Adipocyte (in vitro differentiated cells): ENCODE results near the gene CMSS1.
"Not testable (repeated sequence)": the region's sequence is repeated elsewhere in the genome, so short reads cannot be mapped to it uniquely, and the experiment has no call there.

ENCODE experiments used
- DNase-seq: peaks from one replicate; pipeline ENCODE4 v3.0.0-alpha.2; 2015; ENCODE audit warnings: low read depth
- H3K27me3 ChIP-seq: replicated peaks from 2 replicates; pipeline ENCODE4 v1.7.0; 2013; ENCODE audit warnings: mild to moderate bottlenecking, low read length, moderate library complexity; ENCODE audit not compliant: control insufficient read depth, insufficient read depth
- H3K36me3 ChIP-seq: 2 replicates; pipeline ENCODE4 v1.7.0; 2013; ENCODE audit warnings: low read length, mild to moderate bottlenecking, moderate library complexity; ENCODE audit not compliant: control insufficient read depth, insufficient read depth, severe bottlenecking
- H3K4me1 ChIP-seq: 2 replicates; pipeline ENCODE4 v1.7.0; 2013; ENCODE audit warnings: mild to moderate bottlenecking, low read length, moderate library complexity; ENCODE audit not compliant: control insufficient read depth, insufficient read depth
- H3K4me3 ChIP-seq: 2 replicates; pipeline ENCODE4 v1.7.0; 2013; ENCODE audit warnings: mild to moderate bottlenecking, low read length, moderate library complexity
- H3K9ac ChIP-seq: 2 replicates; pipeline ENCODE4 v1.7.0; 2013; ENCODE audit warnings: mild to moderate bottlenecking, low read length, moderate library complexity
- H3K9me3 ChIP-seq: 2 replicates; pipeline ENCODE4 v1.7.0; 2013; ENCODE audit warnings: mild to moderate bottlenecking, low read length, moderate library complexity; ENCODE audit not compliant: control insufficient read depth

CMSS1 gene

GRCh38 chr3:100083209-100083608, 265.5 kb downstream of the CMSS1 start:
- Histone ChIP-seq H3K36me3 (no peaks in the 10 kb centered on the region), H3K4me3 (no peak overlapping the region), H3K4me1 (peaks cover 5% of the 10 kb centered on the region), H3K9me3 (no peaks in the 10 kb centered on the region), H3K27me3 (no peaks in the 10 kb centered on the region), H3K9ac (no peak overlapping the region)
- DNase-seq, result no peak

GRCh38 chr3:100084100-100084806, 266.6 kb downstream of the CMSS1 start:
- no peak for DNase-seq
- H3K27me3 ChIP-seq, result no peaks in the 10 kb centered on the region
- H3K4me1 ChIP-seq, result peaks cover 5% of the 10 kb centered on the region

GRCh38 chr3:100086401-100086800, 268.7 kb downstream of the CMSS1 start:
- Histone ChIP-seq H3K4me1 (peaks cover 19% of the 10 kb centered on the region), H3K27me3 (no peaks in the 10 kb centered on the region), H3K9ac (no peak overlapping the region)

More at GRCh38 chr3:100084100-100084806, 266.6 kb downstream of the CMSS1 start:
- H3K9ac ChIP-seq, result no peak overlapping the region
- no peaks in the 10 kb centered on the region for H3K9me3 ChIP-seq
- H3K4me3 ChIP-seq, result no peak overlapping the region
- H3K36me3 ChIP-seq, result no peaks in the 10 kb centered on the region

GRCh38 chr3:100087198-100087597, 269.5 kb downstream of the CMSS1 start:
- H3K36me3 ChIP-seq, result no peaks in the 10 kb centered on the region
- H3K9me3 ChIP-seq, result no peaks in the 10 kb centered on the region
- peaks cover 19% of the 10 kb centered on the region for H3K4me1 ChIP-seq
- no peak overlapping the region for H3K9ac ChIP-seq
- H3K4me3 ChIP-seq, result no peak overlapping the region
- peak; percentile 65 for DNase-seq
- no peaks in the 10 kb centered on the region for H3K27me3 ChIP-seq

More at GRCh38 chr3:100086401-100086800, 268.7 kb downstream of the CMSS1 start:
- H3K4me3 ChIP-seq, result no peak overlapping the region
- H3K9me3 ChIP-seq, result no peaks in the 10 kb centered on the region
- no peaks in the 10 kb centered on the region for H3K36me3 ChIP-seq
- DNase-seq, result no peak

- no peaks in the 10 kb centered on the region for H3K36me3 ChIP-seq
- no peak for DNase-seq
- H3K9me3 ChIP-seq, result no peaks in the 10 kb centered on the region
- H3K27me3 ChIP-seq, result no peaks in the 10 kb centered on the region
- no peak overlapping the region for H3K9ac ChIP-seq
- no peak overlapping the region for H3K4me3 ChIP-seq
- H3K4me1 ChIP-seq, result peaks cover 19% of the 10 kb centered on the region
These were observed 271.2 kb downstream of the CMSS1 start for GRCh38 chr3:100088735-100089368.

GRCh38 chr3:100089812-100090668, 272.4 kb downstream of the CMSS1 start:
- no peaks in the 10 kb centered on the region for H3K27me3 ChIP-seq
- H3K4me1 ChIP-seq, result peaks cover 23% of the 10 kb centered on the region
- H3K9me3 ChIP-seq, result no peaks in the 10 kb centered on the region
- peak; percentile 80 for DNase-seq
- peak overlapping the region; percentile 57 for H3K9ac ChIP-seq
- no peaks in the 10 kb centered on the region for H3K36me3 ChIP-seq
- peak overlapping the region; percentile 61 for H3K4me3 ChIP-seq

- H3K9ac ChIP-seq, result no peak overlapping the region
- H3K36me3 ChIP-seq, result no peaks in the 10 kb centered on the region
- H3K9me3 ChIP-seq, result no peaks in the 10 kb centered on the region
- H3K4me1 ChIP-seq, result peaks cover 23% of the 10 kb centered on the region
- no peak for DNase-seq
- H3K4me3 ChIP-seq, result no peak overlapping the region
- no peaks in the 10 kb centered on the region for H3K27me3 ChIP-seq
These were observed 273.0 kb downstream of the CMSS1 start for GRCh38 chr3:100090669-100091005.

GRCh38 chr3:100093831-100094230, 276.2 kb downstream of the CMSS1 start:
- DNase-seq, result no peak
- H3K36me3 ChIP-seq, result no peaks in the 10 kb centered on the region
- no peak overlapping the region for H3K4me3 ChIP-seq
- H3K27me3 ChIP-seq, result no peaks in the 10 kb centered on the region
- no peak overlapping the region for H3K9ac ChIP-seq
- no peaks in the 10 kb centered on the region for H3K9me3 ChIP-seq
- H3K4me1 ChIP-seq, result peaks cover 33% of the 10 kb centered on the region

- not testable (repeated sequence) for DNase-seq, H3K4me3 ChIP-seq, H3K36me3 ChIP-seq, H3K9me3 ChIP-seq, H3K9ac ChIP-seq, H3K27me3 ChIP-seq
- H3K4me1 ChIP-seq, result peaks cover 25% of the 10 kb centered on the region
These were observed 278.6 kb downstream of the CMSS1 start for GRCh38 chr3:100096286-100096685.

- H3K9me3 ChIP-seq, result no peaks in the 10 kb centered on the region
- no peaks in the 10 kb centered on the region for H3K36me3 ChIP-seq
- peaks cover 25% of the 10 kb centered on the region for H3K4me1 ChIP-seq
- H3K9ac ChIP-seq, result no peak overlapping the region
- H3K27me3 ChIP-seq, result no peaks in the 10 kb centered on the region
- no peak overlapping the region for H3K4me3 ChIP-seq
- DNase-seq, result no peak
These were observed 279.2 kb downstream of the CMSS1 start for GRCh38 chr3:100096866-100097265.
